ENCODE measurements around the gene PYGB. TPM values are rescaled to one million over a fixed set of nuclear protein-coding genes. Genes with fewer than 3 reads are reported as not detected.

The PYGB gene
- total RNA-seq = 10 to 100 TPM; 92.8 to 95.2 TPM
- 100 to 1,000 TPM in 1 of 2 donors, 10 to 100 TPM in 1; 37.9 to 143 TPM for polyA plus RNA-seq
- long read RNA-seq, donor 1, full-length matches to known transcripts = 129 of 289 reads
- long read RNA-seq, donor 1, partial matches to known transcripts = 134 of 289 reads
- long read RNA-seq, donor 1, other reads (novel, unspliced or antisense) = 26 of 289 reads
- long read RNA-seq, donor 2, full-length matches to known transcripts = 73 of 119 reads
- long read RNA-seq, donor 2, partial matches to known transcripts = 30 of 119 reads
- long read RNA-seq, donor 2, other reads (novel, unspliced or antisense) = 16 of 119 reads

GRCh38 chr20:25247956-25248785 is at the start of gene PYGB:
TSS of gene PYGB (plus strand) at chr20:25248085. CDS start at chr20:25248179, 94 bp downstream.
- Histone ChIP-seq H3K27me3 (ENCODE audit: control insufficient read depth in 1 of 2, insufficient read depth in 2 of 2, low read length in 1 of 2) (no peaks in the 10 kb centered on the region), H3K4me1 (ENCODE audit: control insufficient read depth in 1 of 2, insufficient read depth in 2 of 2, low read length in 2 of 2) (no peaks in the 10 kb centered on the region), H3K9me3 (ENCODE audit: control insufficient read depth, low read length) (no peaks in the 10 kb centered on the region), H3K4me3 (ENCODE audit: low read length in 2 of 2) (peak within 1 kb of the TSS; percentile 82 to 90), H3K27ac (ENCODE audit: low read depth in 1 of 2, low read length in 2 of 2) (peak within 1 kb of the TSS; percentile 62 to 83), H3K36me3 (ENCODE audit: control insufficient read depth in 1 of 2, insufficient read depth in 2 of 2, low read length in 1 of 2) (no peaks in the 10 kb centered on the region)
- peak; percentile 92 for ATAC-seq (ENCODE audit: low FRiP score)
- intact Hi-C loops (cut with DNase I) = loop anchor here (1.0 to 5.0 kb wide), 7 partner anchors 10 to 255 kb away; partner anchors contain the start of genes ABHD12 (in 1 of the 2), APMAP (in 1 of the 2) and ENTPD6 (in 1 of the 2)
- peak; percentile 88 to 92 for DNase-seq
- 0 to 1% methylated on average over 80 to 113 of the region's 113 CpGs for WGBS, 2 donors

- Histone ChIP-seq H3K36me3 (ENCODE audit: control insufficient read depth in 1 of 2, insufficient read depth in 2 of 2, low read length in 1 of 2) (no peaks in the 10 kb centered on the region), H3K27ac (ENCODE audit: low read depth in 1 of 2, low read length in 2 of 2) (no peak overlapping the region), H3K4me1 (ENCODE audit: control insufficient read depth in 1 of 2, insufficient read depth in 2 of 2, low read length in 2 of 2) (peaks cover 0 to 3% of the 10 kb centered on the region in 2 donors), H3K27me3 (ENCODE audit: control insufficient read depth in 1 of 2, insufficient read depth in 2 of 2, low read length in 1 of 2) (no peaks in the 10 kb centered on the region), H3K4me3 (ENCODE audit: low read length in 2 of 2) (no peak overlapping the region), H3K9me3 (ENCODE audit: control insufficient read depth, low read length) (no peaks in the 10 kb centered on the region)
- DNase-seq (peak in 1 of 2 donors; percentile 66), ATAC-seq (ENCODE audit: low FRiP score) (no peak)
- intact Hi-C loops (cut with DNase I) = loop anchor here (5.0 to 10.0 kb wide), 3 partner anchors 96 to 207 kb away; partner anchors contain the start of genes APMAP (in 2 of the 2) and ABHD12 (in 1 of the 2)
- WGBS, 2 donors = 74 to 79% methylated on average over 11 of the region's 11 CpGs
These were observed 49.1 kb upstream of the PYGB start for GRCh38 chr20:25198663-25199383.

- no peak overlapping the region for H3K4me3 ChIP-seq (ENCODE audit: low read length in 2 of 2)
- peaks cover 0 to 3% of the 10 kb centered on the region in 2 donors for H3K4me1 ChIP-seq (ENCODE audit: control insufficient read depth in 1 of 2, insufficient read depth in 2 of 2, low read length in 2 of 2)
- DNase-seq (no peak), ATAC-seq (ENCODE audit: low FRiP score) (no peak)
- H3K36me3 ChIP-seq (ENCODE audit: control insufficient read depth in 1 of 2, insufficient read depth in 2 of 2, low read length in 1 of 2) = no peaks in the 10 kb centered on the region
- WGBS, 2 donors = 68 to 70% methylated on average over 5 of the region's 5 CpGs
- H3K27ac ChIP-seq (ENCODE audit: low read depth in 1 of 2, low read length in 2 of 2) = no peak overlapping the region
- intact Hi-C loops (cut with DNase I) = loop anchor here (5.0 to 10.0 kb wide), 3 partner anchors 95 to 207 kb away; partner anchors contain the start of genes APMAP (in 2 of the 2) and ABHD12 (in 1 of the 2)
- H3K27me3 ChIP-seq (ENCODE audit: control insufficient read depth in 1 of 2, insufficient read depth in 2 of 2, low read length in 1 of 2) = no peaks in the 10 kb centered on the region
- H3K9me3 ChIP-seq (ENCODE audit: control insufficient read depth, low read length) = no peaks in the 10 kb centered on the region
These were observed 48.2 kb upstream of the PYGB start for GRCh38 chr20:25199473-25200260.

GRCh38 chr20:25203089-25203488 is 44.8 kb upstream of the PYGB start:
- Histone ChIP-seq H3K27ac (ENCODE audit: low read depth in 1 of 2, low read length in 2 of 2) (no peak overlapping the region), H3K36me3 (ENCODE audit: control insufficient read depth in 1 of 2, insufficient read depth in 2 of 2, low read length in 1 of 2) (no peaks in the 10 kb centered on the region), H3K4me1 (ENCODE audit: control insufficient read depth in 1 of 2, insufficient read depth in 2 of 2, low read length in 2 of 2) (no peaks in the 10 kb centered on the region), H3K9me3 (ENCODE audit: control insufficient read depth, low read length) (no peaks in the 10 kb centered on the region), H3K4me3 (ENCODE audit: low read length in 2 of 2) (no peak overlapping the region), H3K27me3 (ENCODE audit: control insufficient read depth in 1 of 2, insufficient read depth in 2 of 2, low read length in 1 of 2) (no peaks in the 10 kb centered on the region)
- 49 to 78% methylated on average over 2 of the region's 2 CpGs for WGBS, 2 donors
- intact Hi-C loops (cut with DNase I) = no loop called here
- DNase-seq = no peak
- no peak for ATAC-seq (ENCODE audit: low FRiP score)

DNA sequence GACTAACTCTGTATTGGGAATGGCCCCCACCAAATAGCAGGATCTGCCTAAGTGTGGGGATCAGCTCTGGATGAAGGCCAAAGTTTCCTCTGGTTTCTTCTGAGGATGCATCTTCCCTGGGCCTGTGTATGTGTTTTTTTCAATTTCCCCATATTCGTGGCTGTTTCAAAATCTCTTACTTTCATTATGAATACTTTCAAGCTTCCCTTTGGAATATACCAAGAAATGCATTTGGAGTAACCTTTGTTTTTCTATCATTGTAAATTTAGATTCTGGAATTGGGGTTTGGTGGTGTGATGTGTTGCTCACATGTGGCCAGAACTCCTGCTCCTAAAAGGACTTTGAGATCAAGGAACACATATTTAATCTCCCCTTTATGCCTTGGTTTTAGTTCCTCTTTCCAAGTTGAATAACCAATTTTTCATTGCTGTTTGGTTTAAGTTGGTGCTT is 44.0 kb upstream of the PYGB start:
- Histone ChIP-seq H3K9me3 (ENCODE audit: control insufficient read depth, low read length) (no peaks in the 10 kb centered on the region), H3K4me1 (ENCODE audit: control insufficient read depth in 1 of 2, insufficient read depth in 2 of 2, low read length in 2 of 2) (no peaks in the 10 kb centered on the region), H3K27ac (ENCODE audit: low read depth in 1 of 2, low read length in 2 of 2) (no peak overlapping the region), H3K36me3 (ENCODE audit: control insufficient read depth in 1 of 2, insufficient read depth in 2 of 2, low read length in 1 of 2) (no peaks in the 10 kb centered on the region), H3K4me3 (ENCODE audit: low read length in 2 of 2) (no peak overlapping the region), H3K27me3 (ENCODE audit: control insufficient read depth in 1 of 2, insufficient read depth in 2 of 2, low read length in 1 of 2) (no peaks in the 10 kb centered on the region)
- no peak for DNase-seq
- WGBS, 2 donors = 65 to 79% methylated on average over 1 of the region's 1 CpG
- no peak for ATAC-seq (ENCODE audit: low FRiP score)
- intact Hi-C loops (cut with DNase I) = no loop called here

DNA sequence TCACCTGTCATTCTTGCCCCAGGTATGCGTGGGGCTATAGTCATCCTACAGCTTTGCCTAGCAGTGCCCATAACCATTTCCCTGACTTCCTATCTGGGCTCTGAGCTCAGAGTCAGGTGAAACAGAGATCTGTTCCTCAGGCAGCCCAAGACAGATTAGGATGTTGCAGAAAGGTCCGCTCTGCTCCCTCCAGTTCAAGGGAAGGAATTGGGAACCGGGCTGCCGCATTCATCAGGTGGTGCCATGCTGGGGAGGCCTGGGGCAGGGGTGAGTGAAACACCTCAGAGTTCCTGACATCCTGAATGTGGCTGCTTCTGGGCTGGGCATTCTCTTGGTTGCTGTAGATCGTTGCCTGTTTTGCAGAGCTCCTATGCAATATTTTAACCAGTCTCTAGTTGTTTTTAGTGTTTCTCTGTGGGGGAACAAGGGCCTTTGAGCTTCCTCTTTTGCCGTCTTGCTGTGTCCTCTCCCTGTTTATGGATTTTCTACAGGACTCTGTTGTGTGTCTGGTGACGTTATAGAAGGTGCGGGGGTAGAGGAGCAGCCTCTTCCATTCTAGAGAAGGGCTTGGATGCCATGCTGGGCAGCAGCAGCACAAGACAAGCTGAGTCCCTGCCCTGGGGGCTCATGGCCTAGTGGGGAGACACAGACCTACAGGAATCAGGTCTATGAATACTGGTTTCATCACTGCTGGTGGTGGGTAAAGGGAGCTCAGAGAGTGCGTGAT is 43.2 kb upstream of the PYGB start:
- H3K27ac ChIP-seq (ENCODE audit: low read depth in 1 of 2, low read length in 2 of 2) = no peak overlapping the region
- peak; percentile 23 for ATAC-seq (ENCODE audit: low FRiP score)

GRCh38 chr20:25205277-25206062 is 42.4 kb upstream of the PYGB start:
- intact Hi-C loops (cut with DNase I) = no loop called here
- Histone ChIP-seq H3K4me3 (ENCODE audit: low read length in 2 of 2) (no peak overlapping the region), H3K36me3 (ENCODE audit: control insufficient read depth in 1 of 2, insufficient read depth in 2 of 2, low read length in 1 of 2) (no peaks in the 10 kb centered on the region), H3K9me3 (ENCODE audit: control insufficient read depth, low read length) (no peaks in the 10 kb centered on the region), H3K27ac (ENCODE audit: low read depth in 1 of 2, low read length in 2 of 2) (no peak overlapping the region), H3K4me1 (ENCODE audit: control insufficient read depth in 1 of 2, insufficient read depth in 2 of 2, low read length in 2 of 2) (no peaks in the 10 kb centered on the region), H3K27me3 (ENCODE audit: control insufficient read depth in 1 of 2, insufficient read depth in 2 of 2, low read length in 1 of 2) (no peaks in the 10 kb centered on the region)
- ATAC-seq (ENCODE audit: low FRiP score) = peak; percentile 20
- DNase-seq = no peak
- 78 to 81% methylated on average over 18 to 21 of the region's 21 CpGs for WGBS, 2 donors

More for the DNA sequence above, 43.2 kb upstream of the PYGB start:
- DNase-seq = no peak
- Histone ChIP-seq H3K4me1 (ENCODE audit: control insufficient read depth in 1 of 2, insufficient read depth in 2 of 2, low read length in 2 of 2) (no peaks in the 10 kb centered on the region), H3K9me3 (ENCODE audit: control insufficient read depth, low read length) (no peaks in the 10 kb centered on the region), H3K36me3 (ENCODE audit: control insufficient read depth in 1 of 2, insufficient read depth in 2 of 2, low read length in 1 of 2) (no peaks in the 10 kb centered on the region), H3K27me3 (ENCODE audit: control insufficient read depth in 1 of 2, insufficient read depth in 2 of 2, low read length in 1 of 2) (no peaks in the 10 kb centered on the region), H3K4me3 (ENCODE audit: low read length in 2 of 2) (no peak overlapping the region)
- intact Hi-C loops (cut with DNase I) = no loop called here
- 90 to 94% methylated on average over 9 of the region's 9 CpGs for WGBS, 2 donors
